Brain microvascular endothelial cell (primary cell): ENCODE data around the gene NAMPT.
"Not testable (repeated sequence)": the region's sequence is repeated elsewhere in the genome, so short reads cannot be mapped to it uniquely, and the experiment has no call there.

ENCODE experiments used
- DNase-seq: peaks from one replicate; pipeline ENCODE4 v3.0.0-alpha.2; 2020
- H3K27ac ChIP-seq: fragments of 250-450 bp; sonication (Bioruptor Pico); 2 replicates; pipeline ENCODE4 v1.5.1; 2020; ENCODE audit warnings: mild to moderate bottlenecking, moderate library complexity
- H3K27me3 ChIP-seq: fragments of 250-450 bp; sonication (Bioruptor Pico); replicated peaks from 2 replicates; pipeline ENCODE4 v1.5.1; 2020; ENCODE audit warnings: mild to moderate bottlenecking
- H3K36me3 ChIP-seq: fragments of 250-450 bp; sonication (Bioruptor Pico); replicated peaks from 2 replicates; pipeline ENCODE4 v1.5.1; 2020; ENCODE audit warnings: mild to moderate bottlenecking
- H3K4me3 ChIP-seq: 2 replicates; pipeline ENCODE4 v1.5.1; 2011; ENCODE audit warnings: low read depth, mild to moderate bottlenecking, control low read depth, low read length, moderate library complexity
- CTCF ChIP-seq: IDR thresholded peaks from 2 replicates; pipeline ENCODE4 v1.5.1; 2011; ENCODE audit warnings: low read depth, mild to moderate bottlenecking, moderate library complexity, low read length, control low read depth, inconsistent platforms; ENCODE audit errors: missing control alignments
- in situ Hi-C: cut with HindIII; loops from 2 replicates; pipeline ENCODE4 v1.10.0; 2017; ENCODE audit warnings: low sequenced_read_pairs, low pct_ligation_motif_present

The NAMPT gene

GRCh38 chr7:106309362-106309761 lies 24.6 kb upstream of the NAMPT start:
- in situ Hi-C loops = no loop called here
- TF ChIP-seq CTCF = no peak
- Histone ChIP-seq H3K27me3 (no peaks in the 10 kb centered on the region), H3K4me3 (no peak overlapping the region), H3K27ac (no peak overlapping the region), H3K36me3 (no peaks in the 10 kb centered on the region)
- DNase-seq = no peak

- Histone ChIP-seq H3K27ac (no peak overlapping the region), H3K27me3 (no peaks in the 10 kb centered on the region), H3K4me3 (no peak overlapping the region), H3K36me3 (no peaks in the 10 kb centered on the region)
- in situ Hi-C loops = no loop called here
- DNase-seq = no peak
- TF ChIP-seq CTCF = no peak
These were observed 21.5 kb upstream of the NAMPT start for GRCh38 chr7:106306256-106306655.

- Histone ChIP-seq H3K27me3 (no peaks in the 10 kb centered on the region), H3K36me3 (no peaks in the 10 kb centered on the region), H3K27ac (no peak overlapping the region), H3K4me3 (no peak overlapping the region)
- TF ChIP-seq CTCF = no peak
- DNase-seq = no peak
- in situ Hi-C loops = no loop called here
These were observed 20.9 kb upstream of the NAMPT start for GRCh38 chr7:106305732-106306131.

GRCh38 chr7:106304568-106304967 lies 19.8 kb upstream of the NAMPT start:
- H3K27me3 ChIP-seq = no peaks in the 10 kb centered on the region
- in situ Hi-C loops = no loop called here
- no peaks in the 10 kb centered on the region for H3K36me3 ChIP-seq
- DNase-seq = no peak
- H3K4me3 ChIP-seq = no peak overlapping the region
- no peak for TF ChIP-seq CTCF
- no peak overlapping the region for H3K27ac ChIP-seq

- in situ Hi-C loops, H3K36me3 ChIP-seq, H3K27ac ChIP-seq, DNase-seq, H3K27me3 ChIP-seq, H3K4me3 ChIP-seq: not testable (repeated sequence)
These were observed 13.8 kb upstream of the NAMPT start for GRCh38 chr7:106298631-106299030.

GRCh38 chr7:106298155-106298554 lies 13.4 kb upstream of the NAMPT start:
- H3K27ac ChIP-seq, in situ Hi-C loops, H3K4me3 ChIP-seq, H3K27me3 ChIP-seq, DNase-seq, H3K36me3 ChIP-seq: not testable (repeated sequence)

GRCh38 chr7:106294334-106294733 lies 9.6 kb upstream of the NAMPT start:
- peak; percentile 44 for TF ChIP-seq CTCF
- Histone ChIP-seq H3K27ac (no peak overlapping the region), H3K36me3 (no peaks in the 10 kb centered on the region), H3K4me3 (no peak overlapping the region), H3K27me3 (no peaks in the 10 kb centered on the region)
- no peak for DNase-seq
- in situ Hi-C loops = no loop called here
